SK-N-MC (cell line): Measurements from ENCODE around the gene PERM1.

Experiments used
- EZH2 ChIP-seq: fragments of 200-600 bp; sonication (generic); IDR thresholded peaks from one replicate; pipeline ENCODE4 v1.6.1; 2017; ENCODE audit warnings: antibody characterized with exemption
- POLR2AphosphoS5 ChIP-seq: IDR thresholded peaks from 2 replicates; pipeline ENCODE4 v1.6.1; 2012; ENCODE audit warnings: mild to moderate bottlenecking, low read depth, low read length, borderline replicate concordance

DNA sequence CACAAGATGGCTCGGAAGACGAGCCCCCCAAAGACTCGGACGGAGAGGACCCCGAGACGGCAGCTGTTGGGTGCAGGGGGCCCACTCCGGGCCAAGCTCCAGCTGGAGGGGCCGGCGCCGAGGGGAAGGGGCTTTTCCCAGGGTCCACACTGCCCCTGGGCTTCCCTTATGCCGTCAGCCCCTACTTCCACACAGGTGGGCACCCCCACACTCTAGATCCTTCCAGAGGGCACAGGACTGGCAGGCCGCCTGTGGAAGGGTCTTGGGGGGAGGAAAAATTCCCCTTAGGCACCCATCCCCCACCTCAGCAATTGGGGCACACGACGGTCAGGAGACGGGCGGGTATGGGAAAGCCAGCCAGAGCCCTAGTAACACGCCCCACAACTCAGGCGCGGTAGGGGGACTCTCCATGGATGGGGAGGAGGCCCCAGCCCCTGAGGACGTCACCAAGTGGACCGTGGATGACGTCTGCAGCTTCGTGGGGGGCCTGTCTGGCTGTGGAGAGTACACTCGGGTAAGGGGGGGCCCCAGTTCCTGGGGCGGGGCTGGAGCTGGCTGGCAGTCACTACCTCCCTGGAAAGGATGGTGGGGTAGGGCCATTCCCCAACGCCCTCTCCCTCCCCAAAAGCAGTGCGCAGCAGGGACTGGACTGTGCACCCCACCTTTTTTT is 38.9 kb downstream of the PERM1 start:
- TF ChIP-seq POLR2AphosphoS5, result peak; percentile 75; the same call in 1 of the 2 replicates
- TF ChIP-seq EZH2, result no peak
